GM21737 (cell line): ENCODE measurements around the gene STUM.

Experiments
- ATAC-seq: cut with Tn5 transposase; IDR thresholded peaks from one replicate; pipeline ENCODE4 v1.9.1; 2021; ENCODE audit warnings: mild to moderate bottlenecking, moderate library complexity; ENCODE audit not compliant: unreplicated experiment

STUM gene

DNA sequence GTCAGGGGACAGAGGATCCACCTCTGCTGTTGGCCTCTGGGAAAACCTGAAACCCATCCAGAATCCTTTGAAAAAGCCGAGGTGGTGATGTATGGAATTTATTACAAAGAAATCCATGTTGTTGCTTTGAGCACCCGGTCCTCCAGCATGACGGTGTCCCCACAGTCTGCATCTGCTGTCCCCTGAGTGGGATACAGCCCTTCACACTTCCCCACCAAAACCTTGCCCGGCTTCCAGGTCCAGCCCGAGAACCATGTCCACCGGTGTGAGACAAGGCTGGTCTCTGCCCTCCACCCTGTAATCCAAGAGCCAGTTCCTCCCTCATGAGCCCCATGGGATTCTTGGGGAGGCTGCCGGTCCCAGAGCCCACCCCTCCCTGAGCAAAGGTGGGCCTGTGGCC lies 70.5 kb downstream of the STUM start:
- no peak for ATAC-seq

DNA sequence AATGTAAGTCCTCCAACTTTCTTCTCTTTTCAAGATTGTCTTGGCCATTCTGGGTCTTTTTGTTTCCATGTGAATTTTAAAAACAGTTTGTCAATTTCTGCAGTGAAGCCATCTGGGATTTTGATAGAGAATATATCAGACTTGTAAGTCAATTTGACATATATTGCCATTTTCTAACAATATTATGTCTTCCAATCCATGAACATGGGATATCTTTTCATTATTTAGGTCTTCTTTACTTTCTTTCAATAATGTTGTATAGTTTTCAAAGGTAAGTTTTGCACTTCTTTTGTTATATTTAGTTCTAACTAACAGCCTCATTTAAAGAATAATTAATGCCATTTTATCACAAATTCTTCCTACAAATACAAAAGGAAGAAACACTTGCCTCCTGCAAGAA lies 73.4 kb downstream of the STUM start:
- ATAC-seq: no peak

DNA sequence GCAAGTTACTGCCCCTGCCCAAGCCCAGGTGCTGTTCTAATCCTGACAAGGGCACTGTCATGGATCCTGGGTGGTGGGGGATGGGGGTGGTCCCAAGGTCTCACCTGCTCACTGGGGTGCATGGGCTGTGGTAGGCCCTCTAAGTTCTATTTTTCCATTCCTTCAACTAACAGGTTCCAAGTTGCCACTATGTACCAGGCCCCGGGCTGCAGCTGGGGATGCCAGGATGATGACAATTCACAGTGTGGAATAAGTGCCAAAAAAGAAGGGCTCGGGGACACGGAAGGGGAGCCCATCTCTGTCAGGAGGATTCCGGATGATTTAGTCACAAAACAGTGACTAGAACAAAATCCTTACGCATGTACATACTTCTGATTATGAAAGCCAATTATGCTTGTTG lies 76.0 kb downstream of the STUM start:
- no peak for ATAC-seq

DNA sequence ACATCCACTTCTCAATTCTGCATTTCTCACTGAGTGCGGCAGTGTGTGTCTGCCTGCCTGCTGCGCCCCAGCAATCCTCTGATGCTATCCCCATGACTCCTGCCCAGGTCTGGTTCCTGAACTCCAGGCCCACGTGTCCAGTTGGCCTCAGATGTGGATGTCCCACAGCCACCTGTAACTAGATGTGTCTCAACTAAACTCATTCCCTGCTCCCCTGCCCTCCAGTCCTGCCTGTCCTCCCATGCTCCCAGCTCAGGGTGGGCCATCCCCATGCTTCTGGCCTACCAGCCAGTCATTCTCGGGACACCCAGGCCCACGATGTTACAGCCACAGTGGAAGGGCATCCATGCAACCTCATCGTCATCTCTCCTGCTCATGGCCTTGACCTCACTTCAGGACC lies 76.8 kb downstream of the STUM start:
- ATAC-seq: no peak

DNA sequence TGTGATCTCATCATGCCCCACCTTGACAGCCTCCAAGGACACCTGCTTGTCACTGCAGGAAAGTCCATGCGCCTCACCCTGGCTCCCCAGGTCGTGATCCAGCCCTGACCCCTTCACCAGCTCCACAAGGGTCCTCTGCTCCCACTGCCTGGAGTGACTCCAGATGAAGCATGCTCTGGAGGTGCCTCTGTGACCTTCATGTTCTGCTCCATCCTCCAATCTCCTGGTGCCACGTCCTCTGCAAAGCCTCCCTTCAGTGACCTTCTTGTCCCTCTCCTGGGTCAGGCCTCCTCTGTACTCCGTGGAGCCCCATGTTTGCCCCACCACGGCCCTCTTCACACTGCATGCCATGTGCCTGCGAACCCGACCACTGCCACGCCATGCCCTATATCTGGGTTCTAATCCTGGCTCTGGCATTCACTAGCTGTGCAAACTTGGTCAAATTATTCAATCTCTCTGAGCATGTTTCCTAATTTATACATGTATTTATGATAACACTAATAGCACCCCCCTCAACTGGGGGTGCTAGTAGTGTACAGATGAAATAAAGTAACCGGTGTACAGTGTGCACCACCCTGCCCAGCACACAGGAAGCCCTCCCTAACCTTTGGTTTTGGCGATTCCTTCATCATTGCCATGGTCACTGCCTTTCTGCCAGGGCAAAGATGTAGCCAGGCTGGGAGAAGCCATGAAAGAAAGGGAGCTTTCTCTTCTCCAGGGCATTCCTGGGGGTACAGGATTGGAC lies 77.4 kb downstream of the STUM start:
- no peak for ATAC-seq

DNA sequence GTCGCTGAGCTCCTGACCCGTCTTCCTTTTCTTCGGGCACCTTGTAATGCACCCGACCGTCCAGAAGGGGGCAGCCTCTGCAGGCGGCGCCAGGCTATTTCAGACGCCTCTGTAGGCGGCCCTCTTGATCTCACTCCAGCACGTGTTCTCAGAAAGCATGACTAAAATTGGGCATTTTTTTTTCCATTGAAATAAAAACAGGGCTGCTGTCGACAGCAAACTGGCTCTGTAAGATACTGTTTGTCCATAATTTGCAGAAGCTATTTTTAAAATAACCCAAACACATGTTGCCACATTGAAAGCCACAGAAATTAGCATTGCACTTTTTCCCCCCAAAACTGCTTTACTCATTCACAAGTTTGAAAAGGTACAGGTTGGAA lies 78.0 kb downstream of the STUM start:
- no peak for ATAC-seq

DNA sequence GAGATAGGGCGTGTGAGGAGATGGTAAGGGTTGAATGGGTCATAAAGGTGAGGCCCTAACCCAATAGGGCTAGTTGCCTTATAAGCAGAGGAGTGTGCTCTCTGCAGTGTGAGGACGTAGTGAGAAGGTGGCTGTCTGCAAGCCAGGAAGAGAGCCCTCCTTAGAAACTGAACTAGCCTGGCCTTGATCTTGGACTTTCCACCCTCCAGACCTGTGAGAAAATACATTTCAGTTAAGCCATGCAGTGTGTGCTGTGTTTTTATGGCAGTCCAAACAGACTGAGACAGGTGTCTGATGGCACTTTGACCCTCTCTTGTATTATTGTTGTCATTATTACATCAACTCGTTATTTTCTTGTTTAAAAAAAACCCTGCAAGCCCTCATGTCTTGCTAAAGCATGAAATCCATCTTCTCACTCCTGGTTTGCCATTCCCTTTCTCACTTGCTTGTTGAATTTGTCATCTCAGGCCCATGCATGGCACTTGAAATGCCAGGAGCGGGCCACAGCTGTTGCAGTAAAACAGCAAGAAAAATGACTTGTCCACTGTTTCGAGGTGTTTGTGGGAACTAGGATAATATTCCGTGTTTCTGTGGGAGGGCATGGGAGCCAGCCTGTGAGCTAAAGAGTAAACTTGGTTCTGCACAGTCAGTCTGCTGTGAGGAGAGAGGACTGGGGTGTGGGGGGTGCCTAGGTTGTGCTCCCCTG lies 78.6 kb downstream of the STUM start:
- ATAC-seq: no peak

DNA sequence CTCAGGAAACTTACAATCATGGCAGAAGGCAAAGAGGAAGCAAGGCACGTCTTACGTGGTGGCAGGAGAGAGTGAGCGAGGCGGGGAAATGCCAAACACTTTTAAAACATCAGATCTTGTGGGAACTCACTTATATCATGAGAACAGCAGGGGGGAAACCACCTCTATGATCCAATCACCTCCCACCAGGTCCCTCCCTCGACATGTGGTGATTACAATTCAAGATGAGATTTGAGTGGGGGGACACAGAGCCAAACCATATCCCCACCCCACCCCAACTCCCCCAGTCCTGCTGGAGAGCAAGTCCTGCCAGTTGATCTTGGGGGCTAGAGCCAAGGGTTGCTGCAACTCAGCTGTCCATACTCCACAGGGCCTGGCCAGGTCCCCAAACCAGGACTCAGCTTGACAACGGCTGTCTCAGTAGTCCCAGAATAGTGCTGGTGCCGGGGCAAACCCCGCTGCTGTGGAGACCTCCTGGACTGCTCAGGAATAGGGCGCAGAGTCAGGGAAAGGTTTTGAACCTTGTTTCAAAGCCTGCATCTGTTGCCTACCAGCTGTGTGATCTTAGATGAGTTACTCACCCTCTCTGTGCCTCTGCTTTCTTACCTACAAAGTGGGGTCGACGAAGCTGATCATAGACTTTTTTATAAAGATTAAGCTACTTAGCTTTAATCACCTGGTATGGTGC lies 79.5 kb downstream of the STUM start:
- ATAC-seq: no peak

DNA sequence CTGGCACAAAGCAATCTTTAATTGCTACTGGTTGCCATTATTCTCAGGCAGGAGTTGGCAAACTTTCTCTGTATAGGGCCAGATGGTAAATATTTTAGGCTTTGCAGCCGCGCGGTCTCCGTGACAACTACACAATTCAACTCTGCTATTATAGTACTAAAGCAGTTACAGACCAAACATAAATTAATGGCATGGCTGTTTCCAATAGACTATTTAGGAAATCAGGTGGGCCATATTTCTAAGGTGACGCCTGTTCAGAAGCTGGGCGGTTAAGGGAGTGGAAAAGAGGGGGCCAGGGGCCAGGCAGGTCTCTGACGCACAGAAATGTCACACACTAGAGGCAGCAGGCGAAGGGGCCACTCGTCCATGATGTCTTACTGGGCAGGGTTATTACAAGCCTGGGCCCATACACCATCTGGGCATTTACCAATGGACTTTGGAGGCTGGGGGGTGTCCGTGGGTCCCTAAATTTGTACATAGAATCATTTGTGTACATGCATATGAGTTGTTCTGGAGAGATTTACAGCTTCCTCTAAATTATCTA lies 80.1 kb downstream of the STUM start:
- no peak for ATAC-seq

DNA sequence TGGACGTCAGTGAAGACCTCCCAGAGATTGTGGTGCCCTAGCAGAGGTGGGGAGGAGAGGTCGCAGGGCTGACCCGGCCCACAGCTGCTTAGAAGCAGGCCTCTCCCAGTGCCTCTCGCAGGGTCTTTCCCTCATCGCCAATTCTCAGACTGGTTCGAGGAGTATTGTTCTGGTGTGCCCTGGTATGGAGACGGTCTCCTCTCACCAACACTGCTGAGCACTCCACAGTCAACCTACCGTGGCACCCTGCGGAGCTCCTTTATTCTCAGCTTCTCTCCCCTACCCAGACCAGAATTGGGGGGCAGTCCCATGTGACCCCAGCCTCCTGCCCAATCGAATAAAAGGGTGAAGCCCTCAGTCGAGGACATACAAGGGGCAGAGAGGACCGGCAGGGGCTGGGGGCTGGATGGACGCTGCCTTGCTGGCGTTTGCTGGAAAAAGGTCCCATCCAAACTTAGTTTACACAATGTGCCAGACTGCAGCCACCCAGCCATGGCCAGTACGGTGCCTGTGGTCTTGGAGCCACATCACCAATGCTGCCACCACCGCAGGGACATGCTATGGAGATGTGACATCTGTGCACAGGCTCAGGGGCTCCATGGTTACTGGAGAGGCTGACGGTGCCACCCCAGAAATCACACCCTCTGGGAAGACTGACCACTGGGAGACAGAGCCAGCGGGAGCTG lies 80.8 kb downstream of the STUM start:
- no peak for ATAC-seq

DNA sequence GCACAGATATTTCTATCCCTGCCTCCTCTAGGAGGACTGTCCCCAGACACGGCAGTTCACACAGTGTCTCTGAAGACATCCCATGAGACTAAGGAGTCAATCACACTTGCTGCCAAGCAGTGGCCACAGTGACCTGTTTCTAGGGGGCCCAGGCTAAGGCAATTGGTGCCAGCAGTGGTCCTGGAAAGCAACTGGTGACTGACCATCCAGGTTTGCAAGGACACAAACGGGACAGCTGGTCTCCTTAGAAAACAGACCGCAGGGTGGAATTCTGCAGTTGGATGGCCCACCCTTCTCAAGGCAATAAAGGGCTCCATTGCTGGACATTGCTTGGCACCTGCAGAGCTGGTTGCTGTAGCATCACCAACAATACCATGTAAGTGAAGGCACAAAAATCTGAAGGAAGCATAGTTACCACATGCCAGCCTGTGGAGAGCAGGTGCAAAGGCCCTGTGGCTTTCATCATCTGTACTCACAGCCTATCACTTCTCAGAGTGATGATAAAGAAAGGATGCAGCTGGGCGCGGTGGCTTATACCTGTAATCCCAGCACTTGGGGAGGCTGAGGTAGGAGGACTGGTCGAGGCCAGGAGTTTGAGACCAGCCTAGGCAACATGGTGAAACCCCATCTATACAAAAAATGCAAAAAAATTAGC lies 81.5 kb downstream of the STUM start:
- ATAC-seq: no peak

DNA sequence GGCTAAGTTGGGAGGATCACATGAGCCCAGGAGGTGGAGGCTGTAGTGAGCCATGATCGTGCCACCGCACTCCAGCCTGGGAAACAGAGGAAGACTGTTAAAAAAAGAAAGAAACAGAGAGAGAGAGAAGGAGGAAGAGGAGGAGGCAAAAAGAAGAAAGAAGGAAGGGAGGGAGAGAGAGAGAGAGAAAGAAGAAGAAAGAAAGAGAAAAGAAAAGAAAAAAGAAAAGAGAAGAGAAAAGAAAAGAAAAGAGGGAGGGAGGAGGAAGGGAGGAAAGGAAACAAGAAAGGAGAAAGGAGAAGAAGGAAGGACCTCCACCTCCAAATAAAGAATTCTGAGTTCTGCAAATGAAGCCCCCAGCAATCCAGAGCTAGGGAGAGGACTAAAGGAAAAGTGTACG lies 82.0 kb downstream of the STUM start:
- ATAC-seq: no peak

DNA sequence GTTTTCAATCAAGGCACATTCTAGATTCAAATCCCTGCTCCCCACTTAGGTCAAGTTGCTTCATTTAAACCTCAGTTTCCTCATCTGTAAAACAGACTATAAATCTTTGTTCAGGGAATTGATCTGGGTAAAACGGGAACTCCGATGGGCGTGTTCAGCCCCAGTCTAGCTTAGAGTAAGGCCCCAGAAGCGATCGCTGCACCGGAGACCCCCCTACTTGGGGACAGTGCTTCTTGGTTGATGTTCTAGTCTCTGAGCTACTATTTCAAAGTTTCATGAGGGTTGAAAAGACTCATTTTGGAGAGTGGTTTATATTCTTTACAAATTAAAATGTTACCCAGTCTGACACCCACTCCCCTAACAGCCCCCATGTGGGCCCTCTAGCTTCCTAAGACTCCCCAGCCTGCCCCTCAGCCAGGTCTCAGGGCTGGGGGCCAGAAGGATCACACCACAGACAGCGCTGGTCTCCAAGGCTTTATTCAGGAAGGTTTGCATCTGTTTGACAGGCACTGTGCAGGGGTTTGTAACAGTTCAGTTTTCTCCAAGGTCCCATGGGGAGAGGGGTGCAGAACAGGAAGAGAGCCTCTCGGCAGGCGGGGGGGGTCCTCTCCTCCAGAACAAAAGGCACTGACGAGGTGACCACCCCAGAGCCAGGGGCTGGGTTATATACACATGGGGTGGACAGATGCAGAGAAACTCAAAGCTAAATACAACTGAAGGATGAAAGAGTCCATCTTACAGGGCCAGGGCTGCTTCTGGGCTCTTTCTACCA lies 82.9 kb downstream of the STUM start:
- ATAC-seq: no peak

DNA sequence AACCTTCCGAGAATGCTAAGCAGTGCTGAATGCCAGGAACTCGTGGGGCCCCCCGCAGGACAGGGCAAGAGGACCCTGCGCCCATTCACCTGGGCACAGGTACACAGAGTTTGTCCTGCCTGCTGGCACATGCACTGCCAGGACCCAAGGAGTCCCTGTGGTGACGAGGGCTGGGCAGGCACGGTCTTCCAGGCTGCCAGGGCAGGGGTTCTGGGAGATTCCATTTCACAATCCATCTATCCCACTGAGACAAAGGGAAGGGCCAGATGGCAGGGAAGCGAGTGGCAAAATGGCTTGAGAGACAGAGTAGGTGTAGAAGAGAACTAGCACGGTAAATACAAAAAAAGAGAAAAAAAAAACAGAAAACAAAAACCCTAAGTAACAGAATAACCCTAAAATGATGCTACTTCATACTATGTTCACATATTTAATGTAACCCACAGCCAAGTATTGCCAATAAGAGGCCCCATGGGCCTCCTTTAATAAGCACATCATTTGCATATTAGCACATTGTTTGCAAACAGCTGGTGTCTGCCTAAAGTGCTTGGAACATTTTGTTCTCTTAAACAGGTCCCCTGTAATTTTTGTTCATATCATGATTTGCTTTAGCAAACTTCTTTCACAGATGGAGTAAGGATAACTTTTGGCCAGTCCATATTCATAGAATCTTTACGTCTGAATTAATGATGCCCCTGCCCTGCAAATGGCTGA lies 83.8 kb downstream of the STUM start:
- ATAC-seq: no peak

DNA sequence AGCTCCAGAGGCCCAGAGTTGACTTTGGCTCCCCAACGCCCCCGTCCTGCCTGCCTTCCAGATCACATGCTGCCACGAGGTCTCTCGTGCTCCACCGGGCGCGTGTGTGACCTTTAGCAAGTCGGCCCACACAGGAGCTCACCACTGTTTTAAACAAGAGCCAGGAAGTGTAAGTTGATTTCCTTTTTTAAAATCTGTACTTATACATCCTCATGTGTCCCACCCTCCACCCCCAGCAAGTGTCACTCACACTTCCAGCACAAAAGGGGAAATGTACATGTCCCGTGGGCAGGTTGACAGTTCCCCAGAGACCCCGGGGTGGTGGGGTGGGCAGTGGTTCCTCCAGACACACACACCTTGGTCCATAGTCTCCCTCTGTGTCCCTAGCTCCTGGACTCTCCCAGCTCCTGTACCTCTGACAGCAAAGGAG lies 84.4 kb downstream of the STUM start:
- no peak for ATAC-seq

DNA sequence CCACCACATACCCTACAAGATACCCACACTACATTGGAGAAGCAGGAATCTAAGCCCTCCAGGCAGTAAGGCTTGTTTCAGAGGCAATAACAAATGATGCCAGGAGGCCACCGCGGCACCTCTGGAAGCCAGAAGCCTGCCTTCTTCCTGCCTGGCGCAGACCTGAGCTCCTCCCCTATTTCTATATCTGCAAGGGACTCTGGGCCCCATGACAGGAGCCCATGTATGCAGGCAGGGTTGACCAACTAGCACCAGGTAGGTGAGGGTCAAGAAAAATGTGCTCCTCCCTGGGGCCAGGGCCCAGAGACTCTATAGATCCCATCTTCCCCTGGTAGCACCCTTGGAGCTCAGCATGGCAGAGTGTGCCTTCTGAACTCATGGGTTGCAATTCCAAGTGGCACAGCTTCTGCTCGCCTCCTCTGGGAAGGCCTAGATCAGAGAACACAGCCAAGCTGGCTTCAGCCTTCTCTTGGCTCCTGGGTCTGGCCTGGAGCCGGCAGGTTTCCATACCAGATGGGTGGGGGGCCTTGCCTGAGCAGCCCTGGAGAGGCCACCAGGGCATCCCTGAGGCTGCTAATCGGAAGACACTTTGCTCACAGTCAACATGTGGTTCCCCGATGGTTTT lies 85.1 kb downstream of the STUM start:
- no peak for ATAC-seq

DNA sequence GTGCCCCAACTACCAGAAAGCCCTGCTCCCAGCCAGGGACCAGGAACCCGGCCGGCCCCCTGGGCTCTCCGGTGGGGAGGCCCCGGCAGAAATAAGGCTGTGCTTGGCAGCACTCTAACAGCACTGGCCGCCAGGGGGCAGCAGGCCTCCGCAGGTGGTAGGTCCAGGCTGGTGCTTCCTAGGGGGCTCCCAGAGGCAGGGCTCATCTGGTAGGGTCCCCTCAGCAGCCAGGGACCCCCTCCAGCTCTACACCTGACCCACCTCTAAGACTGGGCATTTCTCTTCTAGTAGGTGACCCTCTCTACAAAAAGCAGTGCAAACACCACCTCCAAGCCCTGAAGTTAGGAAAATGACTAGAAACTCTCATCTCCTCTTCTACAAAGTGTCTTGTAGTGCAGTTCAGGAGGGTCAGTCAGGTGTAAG lies 85.6 kb downstream of the STUM start:
- peak; percentile 79 for ATAC-seq

DNA sequence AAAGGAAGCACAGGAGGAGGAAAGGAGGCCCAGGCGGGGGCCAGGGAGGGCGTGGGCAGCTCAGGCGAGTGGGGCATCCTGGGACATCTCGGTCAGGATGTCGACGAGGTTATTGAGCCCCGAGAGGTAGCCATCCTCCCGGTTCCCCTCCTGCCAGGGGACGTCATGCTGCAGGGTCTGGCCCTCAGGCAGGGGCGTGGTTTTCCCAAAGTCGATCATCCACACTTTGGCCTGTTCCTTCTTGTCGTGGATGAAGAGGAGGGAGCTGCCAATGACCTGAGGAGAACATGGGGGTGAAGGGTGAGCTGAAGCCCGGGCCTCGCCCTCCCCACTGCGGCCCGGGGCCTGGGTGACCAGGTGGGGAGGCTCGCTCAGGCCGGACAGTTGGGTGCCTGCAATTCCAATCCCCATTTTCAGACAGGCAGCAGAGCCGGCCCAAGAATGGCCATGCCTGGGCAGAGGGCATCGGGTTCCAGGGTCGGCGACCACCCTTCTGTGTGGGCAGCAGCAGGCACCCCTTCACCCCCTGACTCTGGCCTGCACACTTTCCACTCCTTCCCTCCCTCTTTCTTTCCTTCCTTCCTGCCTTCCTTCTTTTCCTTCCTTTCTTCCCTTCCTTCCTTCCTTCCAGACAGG lies 86.2 kb downstream of the STUM start:
- ATAC-seq: no peak
